HepG2 (cell line): ENCODE data around the gene ST6GALNAC3. TPM values are rescaled to one million over a fixed set of nuclear protein-coding genes. Genes with fewer than 3 reads are reported as not detected.

ENCODE experiments used
- ATAC-seq: fragments of 200-7000 bp; cut with Tn5 transposase; 3 replicates; pipeline ENCODE4 v1.9.1; 2020; ENCODE audit warnings: mild to moderate bottlenecking, moderate library complexity
- BruUV-seq: library from RNA; stranded (reverse); fragments of 400-500 nt; replicated peaks from 2 replicates; lab custom pipeline; 2021; lab: Mats Ljungman, UMichigan
- CTCF ChIA-PET: fragments of 300-600 bp; formaldehyde crosslinking; extraction: SDS; loops from one replicate; lab custom pipeline; 2021; ENCODE audit warnings: low total read pairs, inconsistent platforms, low intra/inter-chr PET ratio; lab: Yijun Ruan, JAX
- POLR2A ChIA-PET: fragments of 350-600 bp; sonication (Branson Sonifier 250); formaldehyde crosslinking; loops from one replicate; lab custom pipeline; 2020; ENCODE audit warnings: antibody characterized with exemption, inconsistent platforms; lab: Yijun Ruan, JAX
- DNase-seq: peaks from one replicate; pipeline ENCODE4 v3.0.0-alpha.2; 2015; ENCODE audit warnings: low spot score
- FAIRE-seq: peaks from 3 replicates; lab custom pipeline; 2011; peaks lifted over from hg19 to GRCh38; lab: Jason Lieb, UNC
- H2AFZ ChIP-seq: one replicate; pipeline ENCODE4 v1.6.1; 2011; ENCODE audit warnings: low read length, inconsistent platforms
- H3K27ac ChIP-seq: fragments of 300-600 bp; 3 replicates; pipeline ENCODE4 v1.8.0; 2011; ENCODE audit warnings: mixed run types, mild to moderate bottlenecking, mixed read lengths, low read length, inconsistent platforms; ENCODE audit not compliant: insufficient read depth; ENCODE audit errors: extremely low read length
- H3K27me3 ChIP-seq, 2 experiments: fragments of 200-600 bp in 1 of 2; 2 replicates in 1 of 2; 3 replicates in 1 of 2; pipeline versions ENCODE4 v1.6.0 to v1.8.0; 2011; ENCODE audit warnings: low read length in 2 of 2, mild to moderate bottlenecking in 2 of 2, moderate library complexity in 2 of 2, inconsistent platforms in 1 of 2; ENCODE audit not compliant: insufficient read depth in 2 of 2, control insufficient read depth in 1 of 2
- H3K36me3 ChIP-seq, 2 experiments: fragments of 200-600 bp in 1 of 2; replicated peaks in 1 of 2; 2 replicates in 1 of 2; 3 replicates in 1 of 2; pipeline versions ENCODE4 v1.5.1 to v1.8.0; 2011; ENCODE audit warnings: low read length in 2 of 2, inconsistent platforms in 1 of 2; ENCODE audit not compliant: insufficient read depth in 2 of 2, control insufficient read depth in 1 of 2
- H3K4me1 ChIP-seq: 2 replicates; pipeline ENCODE4 v1.5.1; 2012; ENCODE audit warnings: low read length, inconsistent platforms; ENCODE audit not compliant: insufficient read depth
- H3K4me2 ChIP-seq: 2 replicates; pipeline ENCODE4 v1.6.0; 2011; ENCODE audit warnings: low read depth, low read length, inconsistent platforms
- H3K4me3 ChIP-seq, 3 experiments: fragments of 200-600 bp in 1 of 3; sonication (generic), shearing (Covaris generic) in 1 of 3; replicated peaks in 1 of 3; 2 replicates each; pipeline ENCODE4 v1.5.1; 2011 to 2016; ENCODE audit warnings: low read length in 3 of 3, inconsistent platforms in 2 of 3, low read depth in 2 of 3, mild to moderate bottlenecking in 2 of 3, control low read depth in 1 of 3, mixed read lengths in 1 of 3; ENCODE audit not compliant: insufficient read depth in 1 of 3
- H3K79me2 ChIP-seq: one replicate; pipeline ENCODE4 v1.6.1; 2011; ENCODE audit warnings: low read length, inconsistent platforms; ENCODE audit not compliant: insufficient read depth
- H3K9ac ChIP-seq: 2 replicates; pipeline ENCODE4 v1.6.0; 2011; ENCODE audit warnings: mild to moderate bottlenecking, low read depth, low read length, inconsistent platforms; ENCODE audit not compliant: insufficient read depth
- H3K9me3 ChIP-seq: 2 replicates; pipeline ENCODE4 v1.5.1; 2012; ENCODE audit warnings: mild to moderate bottlenecking, low read length
- H4K20me1 ChIP-seq: 2 replicates; pipeline ENCODE4 v1.6.0; 2011; ENCODE audit warnings: inconsistent platforms, mild to moderate bottlenecking, low read length, moderate library complexity; ENCODE audit not compliant: insufficient read depth
- ASH2L ChIP-seq: fragments of 300-600, 200-600 bp; sonication (generic); IDR thresholded peaks from 2 replicates; pipeline ENCODE4 v1.7.0; 2017; ENCODE audit warnings: low read depth, mild to moderate bottlenecking, moderate library complexity, mixed read lengths, low read length; ENCODE audit not compliant: insufficient read length
- CBFB ChIP-seq: sonication (generic); formaldehyde crosslinking; IDR thresholded peaks from 2 replicates; pipeline ENCODE4 v1.4.0; 2020; ENCODE audit warnings: missing genetic modification reagents
- CENPX ChIP-seq: sonication (generic); formaldehyde crosslinking; IDR thresholded peaks from 2 replicates; pipeline ENCODE4 v1.9.0; 2021; ENCODE audit warnings: mild to moderate bottlenecking, missing genetic modification reagents, moderate library complexity
- RELA ChIP-seq: sonication (generic); formaldehyde crosslinking; IDR thresholded peaks from 2 replicates; pipeline ENCODE4 v1.4.0; 2020; ENCODE audit warnings: missing genetic modification reagents
- RFX5 ChIP-seq: IDR thresholded peaks from 2 replicates; pipeline ENCODE4 v1.6.1; 2011; ENCODE audit warnings: low read depth, low read length, improper control_type of control experiment
- SALL1 ChIP-seq: sonication (generic); formaldehyde crosslinking; IDR thresholded peaks from 2 replicates; pipeline ENCODE4 v1.8.0; 2022; ENCODE audit warnings: mild to moderate bottlenecking, missing genetic modification reagents
- TMF1 ChIP-seq: sonication (generic); formaldehyde crosslinking; IDR thresholded peaks from 2 replicates; pipeline ENCODE4 v1.8.1; 2022; ENCODE audit warnings: low read depth, missing genetic modification reagents
- ZBTB38 ChIP-seq: sonication (generic); formaldehyde crosslinking; IDR thresholded peaks from 2 replicates; pipeline ENCODE4 v1.5.1; 2020; ENCODE audit warnings: mild to moderate bottlenecking, missing genetic modification reagents
- ZIK1 ChIP-seq: sonication (generic); formaldehyde crosslinking; IDR thresholded peaks from 2 replicates; pipeline ENCODE4 v1.5.0; 2020; ENCODE audit warnings: mild to moderate bottlenecking, low read depth, missing genetic modification reagents, borderline replicate concordance
- ZNF232 ChIP-seq: sonication (generic); formaldehyde crosslinking; IDR thresholded peaks from 2 replicates; pipeline ENCODE4 v1.4.0; 2020; ENCODE audit warnings: missing genetic modification reagents, borderline replicate concordance
- ZNF737 ChIP-seq: sonication (generic); formaldehyde crosslinking; IDR thresholded peaks from 2 replicates; pipeline ENCODE4 v1.5.0; 2020; ENCODE audit warnings: missing genetic modification reagents, mild to moderate bottlenecking, borderline replicate concordance
- ZNF747 ChIP-seq: sonication (generic); formaldehyde crosslinking; IDR thresholded peaks from 2 replicates; pipeline ENCODE4 v1.8.1; 2023; ENCODE audit warnings: missing genetic modification reagents, mild to moderate bottlenecking, borderline replicate concordance
- ZNF782 ChIP-seq: sonication (generic); formaldehyde crosslinking; IDR thresholded peaks from 2 replicates; pipeline ENCODE4 v1.4.0; 2020; ENCODE audit warnings: missing genetic modification reagents, mild to moderate bottlenecking, borderline replicate concordance
- WGBS: methylation state at CpG from one replicate; pipeline ENCODE4 v1.1.6; 2017; ENCODE audit warnings: low lambda C conversion rate; 5-methylcytosine and 5-hydroxymethylcytosine counted together
- in situ Hi-C: cut with HindIII; loops from 2 replicates; pipeline ENCODE4 v1.10.0; 2017; ENCODE audit warnings: low pct_unique_long_range_greater_than_20kb; ENCODE audit not compliant: extremely low pct_ligation_motif_present
- intact Hi-C: fragments of 100-400 bp; cut with micrococcal nuclease; formaldehyde crosslinking; loops from one replicate; pipeline ENCODE4 v1.10.0; 2022; ENCODE audit not compliant: unreplicated experiment
- polyA plus RNA-seq, 8 experiments: library from polyadenylated mRNA; depleted of rRNA in 3 of 8; stranded (reverse) in 7 of 8; unstranded in 1 of 8; fragments of >200 nt; fragmentation: Illumina TruSeq in 4 of 8; extraction: Trizol in 4 of 8; gene quantifications; 2 replicates each; pipeline versions ENCODE4 v1.2.1 to v1.2.3, GENCODE V29; 2011 to 2016; ENCODE audit warnings: low read depth in 4 of 8, missing spikeins in 1 of 8, mixed read lengths in 1 of 8; ENCODE audit not compliant: insufficient read depth in 1 of 8
- total RNA-seq, 5 experiments: library from RNA; depleted of rRNA; stranded (reverse); fragments of >200 nt; fragmentation: Illumina TruSeq; extraction: Trizol; gene quantifications; 2 replicates each; pipeline ENCODE4 v1.2.3, GENCODE V29; 2016; ENCODE audit warnings: low read depth in 1 of 5
- TF ChIP-seq, protein P1 (sequence below): sonication (generic); formaldehyde crosslinking; IDR thresholded peaks from 2 replicates; pipeline ENCODE4 v1.5.0; 2020; ENCODE audit warnings: missing genetic modification reagents
- TF ChIP-seq, protein P2 (sequence below): sonication (generic); formaldehyde crosslinking; IDR thresholded peaks from 2 replicates; pipeline ENCODE4 v1.8.0; 2022; ENCODE audit warnings: mild to moderate bottlenecking, missing genetic modification reagents, borderline replicate concordance
- TF ChIP-seq, protein P3 (sequence below): sonication (generic); formaldehyde crosslinking; IDR thresholded peaks from 2 replicates; pipeline ENCODE4 v1.4.0; 2020; ENCODE audit warnings: missing genetic modification reagents

ST6GALNAC3 gene
- total and polyA plus RNA-seq, 2 of the 13 experiments (the other 11 are each of a cell fraction or from before 2014, with no cell fraction given): not detected

DNA sequence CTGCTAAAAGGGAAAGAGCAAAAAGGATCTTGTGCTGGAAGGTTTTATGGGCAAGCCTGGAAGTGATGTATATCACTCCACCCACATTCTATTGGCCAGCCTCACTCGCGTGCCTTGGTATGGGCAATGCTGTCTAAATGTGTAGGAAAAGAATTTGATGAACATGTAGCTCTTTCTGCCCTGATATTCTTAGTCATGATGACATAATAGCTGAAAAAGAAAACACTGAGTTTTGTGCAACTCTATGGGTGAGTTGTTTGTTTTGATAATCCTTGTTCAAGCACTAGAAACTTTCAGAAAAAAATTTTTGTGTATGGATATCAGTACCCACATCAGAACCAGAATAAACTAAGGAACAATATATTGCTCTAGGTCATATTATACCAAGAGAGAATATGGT is 561.2 kb downstream of the ST6GALNAC3 start:
- ChIA-PET POLR2A (no interaction called here), CTCF (no interaction called here)
- Histone ChIP-seq H3K27me3 (no peaks in the 10 kb centered on the region), H3K79me2 (no peaks in the 10 kb centered on the region), H3K4me3 (no peak overlapping the region), H3K27ac (no peak overlapping the region), H3K36me3 (no peaks in the 10 kb centered on the region), H3K9me3 (peaks cover 58% of the 10 kb centered on the region), H3K4me2 (no peak overlapping the region), H3K9ac (no peak overlapping the region), H4K20me1 (no peaks in the 10 kb centered on the region), H3K4me1 (no peaks in the 10 kb centered on the region), H2AFZ (no peak overlapping the region)
- WGBS: 0% methylated on average over 2 of the region's 2 CpGs
- TF ChIP-seq ASH2L: no peak
- no peak for TF ChIP-seq ZNF232 (CRISPR knock-in tag)
- no peak for TF ChIP-seq ZIK1 (CRISPR knock-in tag)
- TF ChIP-seq, protein P1, sequence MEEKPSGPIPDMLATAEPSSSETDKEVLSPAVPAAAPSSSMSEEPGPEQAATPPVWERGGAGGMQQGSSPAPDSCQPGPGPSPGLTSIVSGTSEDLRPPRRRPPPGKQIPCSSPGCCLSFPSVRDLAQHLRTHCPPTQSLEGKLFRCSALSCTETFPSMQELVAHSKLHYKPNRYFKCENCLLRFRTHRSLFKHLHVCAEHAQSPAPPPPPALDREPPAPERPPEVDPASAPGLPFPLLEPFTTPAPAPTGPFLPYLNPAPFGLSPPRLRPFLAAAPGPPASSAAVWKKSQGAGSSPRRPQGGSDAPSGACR: no peak
- TF ChIP-seq CBFB: no peak
- TF ChIP-seq ZNF747 (CRISPR knock-in tag): no peak
- no peak for TF ChIP-seq CENPX (CRISPR knock-in tag)
- TF ChIP-seq ZNF737 (CRISPR knock-in tag): no peak
- intact Hi-C loops (no loop called here), in situ Hi-C loops (no loop called here)
- DNase-seq (no peak), ATAC-seq (no peak), FAIRE-seq (no peak)
- no TSS peak for BruUV-seq

DNA sequence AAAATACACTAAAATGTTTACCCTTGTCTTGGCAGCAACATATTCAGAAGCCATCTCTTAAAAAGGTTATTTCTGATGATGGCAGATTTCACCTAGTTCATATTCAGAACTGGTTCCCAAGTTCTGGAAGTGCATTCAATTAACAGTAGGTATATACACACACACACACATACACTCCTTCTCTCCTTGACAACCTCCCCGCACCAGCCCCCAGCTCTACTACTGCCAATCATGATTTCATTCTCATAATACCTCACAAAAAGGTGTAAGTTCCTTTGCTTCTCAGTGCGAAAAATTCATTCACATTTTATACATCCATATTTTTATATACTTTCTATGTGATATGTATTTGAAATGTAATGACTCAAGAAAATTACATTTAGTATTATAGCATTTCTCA is 564.6 kb downstream of the ST6GALNAC3 start:
- H3K27ac ChIP-seq: no peak overlapping the region
- no peak overlapping the region for H2AFZ ChIP-seq
- no peak overlapping the region for H3K4me2 ChIP-seq
- POLR2A ChIA-PET: no interaction called here
- no peaks in the 10 kb centered on the region for H3K27me3 ChIP-seq
- H3K9me3 ChIP-seq: peaks cover 64% of the 10 kb centered on the region
- CTCF ChIA-PET: no interaction called here
- intact Hi-C loops: no loop called here
- H4K20me1 ChIP-seq: no peaks in the 10 kb centered on the region
- BruUV-seq: no TSS peak
- in situ Hi-C loops: no loop called here
- ATAC-seq (no peak), FAIRE-seq (no peak), DNase-seq (no peak)
- H3K4me3 ChIP-seq: no peak overlapping the region
- no peak overlapping the region for H3K9ac ChIP-seq
- no peaks in the 10 kb centered on the region for H3K36me3 ChIP-seq
- no peaks in the 10 kb centered on the region for H3K4me1 ChIP-seq
- 1% methylated on average over 2 of the region's 2 CpGs for WGBS
- H3K79me2 ChIP-seq: no peaks in the 10 kb centered on the region
- no peak for TF ChIP-seq ZNF782
- no peak for TF ChIP-seq RFX5
- TF ChIP-seq, protein P2, sequence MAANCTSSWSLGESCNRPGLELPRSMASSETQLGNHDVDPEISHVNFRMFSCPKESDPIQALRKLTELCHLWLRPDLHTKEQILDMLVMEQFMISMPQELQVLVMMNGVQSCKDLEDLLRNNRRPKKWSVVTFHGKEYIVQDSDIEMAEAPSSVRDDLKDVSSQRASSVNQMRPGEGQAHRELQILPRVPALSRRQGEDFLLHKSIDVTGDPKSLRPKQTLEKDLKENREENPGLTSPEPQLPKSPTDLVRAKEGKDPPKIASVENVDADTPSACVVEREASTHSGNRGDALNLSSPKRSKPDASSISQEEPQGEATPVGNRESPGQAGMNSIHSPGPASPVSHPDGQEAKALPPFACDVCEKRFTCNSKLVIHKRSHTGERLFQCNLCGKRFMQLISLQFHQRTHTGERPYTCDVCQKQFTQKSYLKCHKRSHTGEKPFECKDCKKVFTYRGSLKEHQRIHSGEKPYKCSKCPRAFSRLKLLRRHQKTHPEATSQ: no peak
- TF ChIP-seq ZBTB38 (CRISPR knock-in tag): no peak
- TF ChIP-seq TMF1: no peak
- TF ChIP-seq, protein P3, sequence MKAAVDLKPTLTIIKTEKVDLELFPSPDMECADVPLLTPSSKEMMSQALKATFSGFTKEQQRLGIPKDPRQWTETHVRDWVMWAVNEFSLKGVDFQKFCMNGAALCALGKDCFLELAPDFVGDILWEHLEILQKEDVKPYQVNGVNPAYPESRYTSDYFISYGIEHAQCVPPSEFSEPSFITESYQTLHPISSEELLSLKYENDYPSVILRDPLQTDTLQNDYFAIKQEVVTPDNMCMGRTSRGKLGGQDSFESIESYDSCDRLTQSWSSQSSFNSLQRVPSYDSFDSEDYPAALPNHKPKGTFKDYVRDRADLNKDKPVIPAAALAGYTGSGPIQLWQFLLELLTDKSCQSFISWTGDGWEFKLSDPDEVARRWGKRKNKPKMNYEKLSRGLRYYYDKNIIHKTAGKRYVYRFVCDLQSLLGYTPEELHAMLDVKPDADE (CRISPR knock-in tag): no peak
- no peak for TF ChIP-seq SALL1 (CRISPR knock-in tag)
- no peak for TF ChIP-seq RELA (CRISPR knock-in tag)
